COLO829 (cell line): Measurements from ENCODE around the gene PLA2G2F.
A peak's percentile ranks its signal among the peaks of the same experiment; 100 is the strongest.
"Not testable (repeated sequence)": the region's sequence is repeated elsewhere in the genome, so short reads cannot be mapped to it uniquely, and the experiment has no call there.

Experiments used
- DNase-seq: peaks from one replicate; pipeline ENCODE4 v3.0.0; 2012; ENCODE audit warnings: low spot score

The PLA2G2F gene

DNA sequence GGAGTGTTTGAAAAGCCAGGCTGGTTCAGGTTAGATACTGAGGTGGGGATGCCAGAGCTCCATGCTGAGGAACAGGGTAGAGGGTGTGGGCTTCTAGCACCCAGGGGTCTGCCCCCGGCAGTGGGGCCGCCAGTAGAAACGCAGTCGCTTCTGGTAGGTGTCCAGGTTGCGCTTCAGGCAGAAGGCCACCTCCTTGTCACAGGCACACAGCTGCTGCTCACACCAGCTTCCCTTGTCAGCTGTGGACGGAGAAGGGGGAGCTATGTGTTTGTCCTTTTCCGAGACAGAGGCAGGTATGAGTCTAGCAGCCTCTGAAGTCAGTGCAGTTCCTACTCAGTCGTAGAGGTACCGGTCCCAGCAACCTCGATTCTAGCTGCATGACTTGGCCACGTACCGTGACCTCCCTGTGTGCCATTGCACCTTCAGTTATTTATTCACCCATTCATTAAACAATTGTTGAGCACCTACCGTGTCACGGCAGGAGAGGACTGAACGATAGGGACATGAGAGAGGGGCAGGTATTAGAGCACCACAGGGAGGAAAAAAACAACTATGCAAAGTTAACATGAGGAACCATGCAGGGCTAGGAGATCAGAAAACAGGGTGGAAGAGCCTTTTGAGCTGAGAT, 25.0 kb upstream of the PLA2G2F start:
- DNase-seq, result no peak

DNA sequence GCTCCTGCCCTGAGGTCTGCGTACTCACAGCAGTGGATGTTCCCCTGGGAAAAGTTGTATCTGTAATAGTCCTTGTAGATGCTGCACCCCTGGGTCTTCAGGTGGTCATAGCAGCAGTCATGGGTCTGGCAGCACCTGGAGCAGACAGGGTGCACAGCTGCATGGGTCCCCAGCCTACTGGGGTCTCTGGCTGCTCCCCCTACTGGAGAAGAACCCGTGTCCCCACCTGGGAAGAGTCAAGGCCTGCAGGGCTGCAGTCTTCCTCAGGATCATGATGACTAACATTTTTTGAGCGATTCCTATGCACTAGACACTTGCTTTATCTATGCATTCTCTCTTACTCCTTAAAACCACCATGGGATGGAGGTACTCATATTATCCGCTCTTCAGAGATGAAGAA, 23.6 kb upstream of the PLA2G2F start:
- no peak for DNase-seq

DNA sequence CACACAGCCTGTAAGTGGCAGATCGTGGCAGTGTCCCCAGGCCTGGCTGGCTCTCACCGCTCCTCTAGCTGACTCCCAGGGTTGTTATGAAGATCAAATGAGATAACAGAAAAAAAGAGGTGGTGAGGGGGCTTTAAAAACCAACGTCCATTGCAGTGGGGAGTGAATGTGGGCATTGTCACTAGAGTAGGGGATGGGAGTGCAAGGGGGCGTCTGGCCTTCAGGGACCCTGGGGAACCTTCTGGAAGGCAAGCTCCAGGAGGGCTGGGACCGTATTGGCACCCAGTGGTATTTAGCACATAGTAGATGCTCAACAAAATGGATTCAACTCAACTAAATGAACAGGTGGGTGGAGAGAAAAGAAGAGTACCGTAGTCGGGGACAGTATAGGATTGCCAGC, 23.2 kb upstream of the PLA2G2F start:
- no peak for DNase-seq

DNA sequence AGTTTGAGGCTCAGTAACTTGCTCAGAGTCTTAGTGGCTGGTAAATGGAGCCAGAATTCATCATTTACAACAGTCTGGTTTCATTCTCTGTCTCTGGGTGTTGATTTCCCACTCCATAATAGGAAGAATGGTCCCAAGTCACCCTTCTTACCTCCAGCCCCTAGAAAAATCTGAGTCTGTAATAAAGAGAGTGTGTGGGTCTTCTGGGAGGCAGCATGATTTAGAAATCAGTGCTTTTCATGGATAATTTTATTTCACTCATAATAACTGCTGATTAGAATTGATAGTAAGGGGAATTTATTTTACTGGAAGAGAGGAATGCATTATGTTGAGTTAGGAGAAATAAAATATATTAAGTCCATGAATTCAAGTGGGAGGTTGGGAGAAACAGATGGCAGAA, 21.9 kb upstream of the PLA2G2F start:
- DNase-seq, result no peak

DNA sequence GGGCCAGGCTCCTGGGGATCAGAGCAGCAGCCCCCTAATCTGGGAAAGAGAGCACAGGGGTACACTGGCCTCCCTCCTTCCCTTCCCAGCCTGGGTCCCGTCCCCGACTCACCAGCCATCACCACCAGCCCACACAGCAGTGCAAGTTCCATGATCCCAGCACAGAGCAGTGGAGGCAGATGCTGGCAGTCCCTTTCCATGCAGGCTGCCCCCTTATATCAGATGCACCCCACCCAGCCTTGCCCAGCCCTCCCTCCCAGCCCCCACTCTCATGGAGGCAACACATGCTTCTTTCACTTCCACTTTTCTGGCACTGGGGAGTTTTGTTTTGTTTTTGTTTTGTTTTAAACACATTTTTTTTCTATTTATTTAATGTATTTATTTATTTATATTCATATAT, 19.8 kb upstream of the PLA2G2F start, which contains the start of gene PLA2G2D:
Gene PLA2G2D, minus strand, starts transcription at position 190 of the 400 bp plus-strand sequence. Its CDS starts 38 bp downstream, at position 152.
- DNase-seq, result no peak

DNA sequence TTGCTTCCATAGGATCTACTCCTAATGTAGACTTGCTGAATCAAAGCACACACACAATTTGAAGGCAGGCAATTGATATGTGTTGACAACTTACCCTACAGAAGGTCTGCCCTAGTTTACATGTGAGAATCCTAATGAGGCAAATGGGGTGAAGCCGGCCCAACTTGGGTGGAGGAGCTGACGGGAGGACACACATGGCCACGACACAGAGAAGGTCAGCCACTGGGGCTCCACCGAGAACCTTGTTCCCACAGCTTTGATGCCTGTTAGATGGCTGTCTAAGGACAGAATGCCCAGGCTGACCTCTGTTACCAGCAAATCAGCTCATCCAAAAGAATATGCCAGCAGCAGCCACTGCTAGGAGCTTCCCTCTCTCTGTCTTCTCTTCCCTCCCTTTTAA, 18.3 kb upstream of the PLA2G2F start:
- no peak for DNase-seq

DNA sequence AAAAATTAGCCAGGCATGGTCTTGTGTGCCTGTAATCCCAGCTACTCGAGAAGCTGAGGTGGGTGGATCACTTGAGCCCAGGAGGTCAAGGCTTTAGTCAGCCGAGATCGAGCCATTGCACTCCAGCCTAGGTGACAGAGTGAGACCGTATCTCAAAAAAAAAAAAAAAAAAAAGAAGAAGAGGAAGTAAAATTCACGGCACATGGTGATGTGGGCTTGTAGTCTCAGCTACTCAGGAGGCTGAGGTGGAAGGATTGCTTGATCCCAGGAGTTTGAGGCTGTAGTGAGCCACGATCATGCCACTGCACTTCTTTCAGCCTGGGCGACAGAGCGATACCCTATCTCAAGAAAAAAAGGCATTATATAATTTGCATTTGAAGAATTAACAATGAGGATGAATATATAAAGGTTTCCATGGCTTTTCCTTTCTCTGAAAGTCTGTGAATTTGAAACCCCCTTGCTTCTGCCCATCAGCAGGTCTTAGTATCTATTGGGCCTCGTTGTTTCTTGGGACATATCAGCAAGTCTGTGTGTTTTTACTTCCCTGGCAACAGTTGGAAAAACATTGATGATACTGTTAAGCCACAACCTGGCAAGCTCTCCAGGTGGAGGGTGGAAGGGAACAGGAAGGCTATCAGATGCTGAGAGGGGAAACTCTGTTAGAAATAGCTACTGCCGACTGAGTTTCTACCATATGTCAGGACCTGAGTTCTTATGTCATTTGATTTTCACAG, 15.2 kb upstream of the PLA2G2F start:
- no peak for DNase-seq

DNA sequence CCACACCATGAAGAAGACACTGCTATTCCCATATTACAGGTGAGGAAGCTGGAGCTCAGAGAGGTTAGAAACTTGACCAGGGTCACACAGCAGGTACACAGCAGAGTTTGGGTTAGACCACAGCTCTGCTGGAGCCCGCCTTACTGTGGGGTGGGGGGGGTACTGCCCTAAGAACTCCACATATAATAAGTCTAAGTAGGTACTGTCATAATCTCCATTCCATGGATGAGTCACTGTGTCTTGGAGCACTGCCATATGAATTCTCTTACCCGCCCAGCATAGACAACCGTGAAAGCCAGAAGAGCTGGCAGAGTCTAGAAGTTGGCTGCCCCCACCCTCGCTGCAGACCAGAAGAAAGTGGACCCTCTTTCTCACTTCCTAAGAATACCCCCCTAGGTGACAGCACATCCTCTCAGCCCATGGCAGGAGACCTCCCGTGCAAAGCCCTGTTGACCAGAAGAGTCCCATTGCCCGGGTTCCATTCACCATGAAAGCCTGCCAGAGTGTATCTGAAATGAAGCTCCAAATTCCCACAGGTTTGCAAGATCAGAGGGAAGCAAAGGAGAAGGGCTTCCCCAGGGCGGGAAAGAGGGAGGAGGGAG, 14.6 kb upstream of the PLA2G2F start:
- DNase-seq, result peak; percentile 93

DNA sequence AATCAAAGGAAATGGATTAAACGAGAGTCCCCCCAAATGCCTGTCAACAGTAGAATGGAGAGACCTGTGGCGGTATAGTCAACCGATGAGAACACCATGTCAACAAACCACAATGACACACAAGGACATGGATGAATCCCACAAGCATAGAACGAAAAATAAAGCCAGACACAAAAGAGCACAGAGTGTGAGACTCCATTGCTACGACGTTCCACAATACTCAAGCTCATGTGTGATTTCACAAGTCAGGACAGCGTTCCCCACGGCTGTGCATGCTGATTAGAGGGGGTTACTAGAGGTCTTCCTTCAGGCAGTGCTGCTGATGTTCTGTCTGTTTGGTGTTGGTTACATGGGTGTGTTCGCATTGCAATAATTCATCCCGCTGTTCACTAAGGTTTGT, 14.0 kb upstream of the PLA2G2F start:
- DNase-seq, result no peak

DNA sequence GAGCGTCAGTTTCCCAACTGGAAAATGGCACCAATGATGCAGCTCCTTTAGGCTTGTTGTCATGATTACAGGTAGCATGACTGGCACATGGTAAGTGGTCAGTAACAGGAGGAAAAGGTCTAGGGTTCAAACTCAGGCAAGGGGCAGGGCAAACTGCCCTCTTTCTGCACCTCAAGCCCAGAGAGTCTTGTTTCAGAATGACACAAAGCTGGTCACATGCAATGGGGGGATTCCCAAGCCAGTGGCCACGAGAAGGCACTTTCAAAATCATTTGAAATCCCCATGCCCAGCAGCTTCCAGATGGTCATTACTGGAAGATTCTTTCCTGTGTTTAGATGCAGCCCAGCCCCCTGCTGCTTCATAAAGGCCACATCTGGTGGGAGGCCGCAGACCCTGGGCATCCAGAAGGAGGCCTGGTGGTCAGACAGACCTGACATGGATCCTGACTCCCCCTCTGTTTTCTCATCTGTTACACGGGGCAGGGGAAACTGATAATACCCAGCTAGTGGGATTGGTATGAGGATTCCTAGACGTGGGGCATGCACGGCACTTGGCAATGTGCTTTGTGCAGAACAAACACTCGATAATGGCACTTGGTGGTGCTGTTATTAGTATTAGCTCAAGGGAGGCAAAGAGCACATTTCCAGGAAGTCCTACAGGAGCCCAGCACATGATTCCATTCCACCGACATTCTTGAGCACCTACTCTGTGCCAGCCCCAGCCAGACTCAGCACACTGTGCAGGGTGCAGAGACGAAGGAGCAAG, 12.9 kb upstream of the PLA2G2F start:
- no peak for DNase-seq

DNA sequence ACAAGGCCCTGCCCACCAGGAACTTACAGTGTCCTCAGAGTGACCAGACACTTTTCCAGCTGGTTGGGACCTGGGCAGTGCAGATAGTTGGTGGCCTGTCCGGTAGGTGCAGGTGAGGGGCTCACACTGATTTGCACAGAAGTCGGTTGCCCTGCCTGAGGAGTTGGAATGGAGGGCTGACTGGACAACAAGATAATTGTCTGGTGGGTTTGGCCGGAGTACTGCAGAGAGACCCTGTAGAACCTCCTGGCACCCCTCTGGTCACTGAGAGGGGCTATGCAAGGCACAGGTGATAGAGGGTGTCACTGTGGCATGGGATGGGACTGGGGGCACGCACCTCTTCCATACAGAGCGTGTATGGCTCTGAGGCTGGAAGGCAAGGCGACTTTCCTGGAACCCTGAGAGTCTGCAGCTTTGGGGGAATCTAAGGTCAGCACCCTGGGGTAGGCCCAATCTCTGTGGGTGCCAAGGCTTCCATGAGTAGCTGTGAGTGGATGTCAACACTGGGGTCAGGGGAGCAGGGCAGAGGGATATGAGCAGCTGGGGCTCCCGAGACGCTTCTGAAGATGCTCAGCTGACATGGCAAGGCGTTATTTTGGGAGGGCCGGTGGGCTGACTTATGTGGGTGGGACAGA, 12.2 kb upstream of the PLA2G2F start:
- DNase-seq, result no peak

DNA sequence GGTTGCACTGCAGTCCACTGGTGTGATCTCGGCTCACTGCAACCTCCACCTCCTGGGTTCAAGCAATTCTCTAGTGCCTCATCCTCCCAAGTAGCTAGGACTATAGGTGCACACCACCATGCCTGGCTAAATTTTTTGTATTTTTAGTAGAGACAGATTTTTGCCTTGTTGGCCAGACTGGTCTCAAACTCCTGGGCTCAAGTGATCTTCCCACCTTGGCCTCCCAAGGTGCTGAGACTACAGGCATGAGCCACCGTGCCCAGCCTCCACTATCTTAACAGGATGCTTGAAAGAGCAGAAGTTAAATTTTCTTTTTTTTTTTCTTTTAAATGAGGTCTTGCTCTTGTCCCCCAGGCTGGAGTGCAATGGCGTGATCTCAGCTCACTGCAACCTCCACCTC, 8.6 kb upstream of the PLA2G2F start:
- DNase-seq, result not testable (repeated sequence)

DNA sequence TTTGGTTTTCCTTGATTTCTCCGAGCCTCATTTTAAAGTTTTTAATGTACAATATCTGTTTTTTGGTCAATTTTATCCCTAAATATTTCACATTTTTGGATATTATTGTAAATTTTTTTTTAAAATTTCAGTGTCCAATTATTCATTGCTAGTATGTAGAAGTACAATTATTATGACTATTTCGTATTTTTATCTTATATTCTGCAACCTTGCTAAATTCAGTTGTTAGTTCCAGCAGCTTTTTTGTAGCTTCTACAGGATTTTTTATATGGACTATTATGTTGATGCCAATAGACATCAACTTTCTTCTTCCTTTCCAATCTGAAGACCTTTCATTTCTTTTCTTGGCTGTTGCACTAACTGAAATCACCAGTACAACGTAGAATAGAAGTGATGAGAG, 4.1 kb upstream of the PLA2G2F start:
- DNase-seq, result no peak

DNA sequence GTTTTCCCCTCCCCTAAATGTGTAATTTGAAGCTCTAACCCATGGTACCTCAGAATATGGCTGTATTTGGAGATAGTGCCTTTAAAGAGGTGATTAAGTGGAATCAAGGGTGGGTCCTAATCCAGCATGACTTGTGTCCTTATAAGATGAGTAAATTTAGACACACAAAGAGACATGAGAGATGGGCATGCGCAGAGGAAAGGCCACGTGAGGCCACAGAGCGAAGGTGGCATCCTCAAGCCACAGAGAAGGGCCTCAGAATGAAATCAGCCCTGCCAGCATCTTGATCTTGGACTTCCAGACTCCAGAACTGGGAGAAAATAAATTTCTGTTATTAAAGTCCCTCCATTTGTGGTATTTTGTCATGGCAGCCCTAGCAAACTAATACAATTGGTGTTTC, 2.9 kb upstream of the PLA2G2F start:
- no peak for DNase-seq

DNA sequence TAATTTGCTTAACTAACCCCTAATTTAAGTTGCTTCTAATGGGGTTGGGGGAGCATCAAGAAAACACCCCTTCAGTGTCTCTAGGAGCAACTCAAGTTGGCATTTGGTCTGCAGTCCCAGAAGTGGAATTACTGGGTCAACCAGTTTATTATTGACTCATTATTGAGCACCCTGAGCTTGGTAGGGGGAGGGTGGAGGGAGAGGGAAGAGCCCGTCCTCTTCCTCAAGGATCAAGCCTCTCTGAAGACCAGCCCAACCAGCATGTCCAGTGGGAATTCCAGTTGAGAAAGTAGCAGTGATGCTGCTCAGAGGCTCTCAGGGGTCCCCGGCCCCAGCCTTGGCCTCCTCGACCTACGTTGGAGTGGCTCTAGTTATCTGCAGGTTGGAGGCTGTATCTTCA, 2.1 kb upstream of the PLA2G2F start:
- no peak for DNase-seq

DNA sequence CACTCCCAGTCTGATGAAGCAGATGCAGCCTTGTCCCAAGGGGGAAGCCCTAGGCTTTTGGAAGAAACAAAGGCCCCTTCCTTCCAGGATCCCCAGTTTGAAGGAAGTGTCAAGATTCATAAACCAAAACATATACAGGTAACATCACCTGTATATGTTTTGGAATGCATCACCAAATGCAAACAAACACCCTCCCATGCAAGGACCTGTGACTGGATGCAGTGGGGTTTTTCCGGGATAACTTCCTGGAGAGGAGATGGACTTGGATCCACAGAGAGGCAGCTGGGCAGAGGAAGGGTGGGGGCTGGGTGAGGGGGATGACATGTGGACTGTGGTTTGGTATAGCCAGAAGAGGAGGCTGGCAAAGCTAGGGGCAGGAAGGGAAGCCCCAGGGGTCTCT, 1.5 kb upstream of the PLA2G2F start:
- no peak for DNase-seq

DNA sequence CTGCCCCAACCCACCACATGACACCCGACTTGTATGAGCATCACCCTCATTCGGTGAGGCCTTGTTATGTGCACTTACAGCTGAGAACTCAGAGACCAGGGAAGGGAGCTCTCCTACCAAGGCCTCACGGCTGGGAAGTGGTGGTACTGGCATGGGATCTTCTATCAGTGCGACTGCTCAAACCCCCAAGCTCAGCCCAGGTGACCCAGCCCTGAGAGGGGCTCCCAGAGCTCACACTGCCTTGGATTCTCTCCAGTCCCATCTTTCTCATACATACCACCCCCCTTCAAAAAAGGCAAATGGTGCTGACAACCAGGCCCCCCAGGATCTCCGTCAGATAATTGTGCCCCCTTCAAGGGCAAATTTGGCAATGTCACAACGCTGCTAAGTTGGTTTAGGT, 777 bp upstream of the PLA2G2F start:
- DNase-seq, result no peak

DNA sequence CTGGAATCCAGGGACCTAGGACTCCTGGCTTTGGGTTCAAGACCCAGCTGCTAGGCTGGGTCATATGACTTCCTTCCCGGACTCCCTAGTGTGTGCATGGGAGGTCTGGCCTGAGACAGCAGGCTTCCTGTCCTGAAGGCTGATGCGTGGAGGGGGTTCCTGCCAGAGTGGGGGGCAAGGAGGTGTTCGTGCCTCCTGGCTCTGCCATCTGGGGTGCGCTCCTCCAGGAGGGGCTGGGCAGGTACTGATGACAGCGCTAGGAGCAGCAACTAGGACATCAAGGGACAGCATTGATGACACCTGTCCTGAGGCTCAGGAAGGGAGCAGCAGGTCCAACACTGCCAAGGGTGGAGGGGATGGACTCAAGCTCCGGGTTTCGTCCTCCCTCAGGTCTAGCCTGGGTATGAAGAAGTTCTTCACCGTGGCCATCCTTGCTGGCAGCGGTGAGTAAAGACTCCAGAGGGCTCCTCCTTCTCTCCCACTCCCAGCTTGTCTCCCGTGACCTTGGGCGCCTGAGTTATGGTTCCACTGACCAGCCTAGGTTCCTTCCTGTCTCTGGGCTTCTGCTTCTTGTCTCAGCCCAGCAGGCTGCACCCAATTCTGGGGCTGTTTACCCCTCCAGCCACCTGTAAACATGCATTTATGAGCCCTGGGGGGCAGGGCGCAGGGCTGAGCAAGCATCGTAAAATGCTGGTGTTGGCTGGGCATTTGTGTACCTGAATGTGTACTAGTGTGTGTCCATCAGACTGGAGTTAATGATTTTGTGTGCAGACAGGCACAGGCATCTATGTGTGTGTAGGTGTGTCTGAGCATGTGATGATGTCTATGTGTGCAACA, 871 bp downstream of the PLA2G2F start:
- DNase-seq, result no peak

DNA sequence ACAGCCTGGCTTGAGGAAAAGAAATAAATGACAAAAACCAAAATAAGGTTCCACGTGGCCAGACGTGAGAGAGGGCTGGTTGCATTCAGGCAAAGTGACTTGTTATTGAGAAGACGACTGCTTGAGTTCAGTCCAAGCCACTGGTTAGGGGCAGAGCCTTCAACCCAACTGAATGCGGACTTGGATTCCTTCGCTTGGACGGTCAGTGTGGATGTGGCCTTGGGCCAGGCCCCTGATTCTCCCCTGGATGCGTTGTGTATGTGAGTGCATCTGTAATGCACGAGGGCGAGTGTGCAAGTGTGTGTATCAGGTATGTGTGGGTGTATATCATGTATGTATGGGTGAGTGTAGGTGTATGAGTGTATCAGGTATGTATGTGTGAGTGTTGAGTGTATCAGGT, 1.9 kb downstream of the PLA2G2F start:
- no peak for DNase-seq

DNA sequence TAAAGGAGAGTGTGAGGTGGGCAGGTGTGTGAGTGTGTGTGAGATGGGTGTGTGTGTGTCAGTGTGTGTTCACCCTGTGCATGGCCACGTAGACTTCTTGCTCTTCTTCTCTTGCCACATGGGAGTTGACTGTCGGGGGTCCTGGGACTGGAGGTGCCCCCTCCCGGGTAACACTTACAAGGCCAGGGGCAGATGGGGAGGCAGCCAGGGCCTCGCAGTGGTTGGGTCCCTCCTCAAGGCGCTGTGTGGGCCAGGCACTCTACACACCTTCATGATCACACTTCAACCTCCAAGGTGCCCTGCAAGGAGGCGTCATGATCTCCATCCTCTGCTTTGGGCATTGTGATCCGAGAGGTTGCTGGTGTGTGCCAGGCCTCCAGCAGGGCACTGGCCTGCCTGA, 2.3 kb downstream of the PLA2G2F start:
- no peak for DNase-seq

DNA sequence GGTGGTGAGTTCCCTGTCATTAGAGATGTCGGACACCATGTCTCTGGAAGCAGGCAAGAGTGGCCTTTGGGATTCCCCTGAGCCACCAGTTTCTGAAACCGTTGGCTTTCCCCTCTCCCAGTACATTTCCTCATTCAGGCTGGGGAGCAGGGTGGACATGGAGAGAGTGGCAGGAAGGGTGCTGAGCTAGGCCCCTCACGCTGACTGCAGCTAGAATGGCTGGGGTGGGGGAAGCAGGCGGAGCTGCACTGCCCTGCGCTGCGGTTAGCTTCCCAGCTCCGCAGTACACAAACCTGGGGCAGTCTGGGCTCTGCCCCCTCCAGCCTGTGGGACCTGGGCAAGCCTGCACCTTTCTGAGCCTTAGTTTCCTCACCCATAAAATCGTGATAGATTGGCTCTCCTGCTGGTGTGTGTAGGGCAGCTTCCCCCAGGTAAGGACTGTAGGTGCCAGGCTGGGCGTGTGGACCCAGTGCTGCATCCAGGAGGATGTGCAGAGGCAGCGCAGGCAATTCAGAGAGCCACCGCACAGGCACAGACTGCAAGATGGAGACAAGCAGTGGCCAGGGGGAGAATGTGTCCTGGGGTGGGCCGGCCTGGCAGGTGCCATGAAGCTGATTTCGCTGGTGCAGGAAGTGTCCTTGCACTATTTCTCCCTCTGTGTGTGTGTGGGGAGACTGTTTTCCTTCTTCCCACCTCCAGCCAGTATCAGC, 3.0 kb downstream of the PLA2G2F start:
- DNase-seq, result no peak
